Measurements from ENCODE around the gene BRINP3. TPM values are rescaled to one million over a fixed set of nuclear protein-coding genes. Genes with fewer than 3 reads are reported as not detected.

BRINP3 gene
- total and polyA plus RNA-seq, 2 of the 13 experiments (the other 11 are each of a cell fraction or from before 2014, with no cell fraction given) = not detected

DNA sequence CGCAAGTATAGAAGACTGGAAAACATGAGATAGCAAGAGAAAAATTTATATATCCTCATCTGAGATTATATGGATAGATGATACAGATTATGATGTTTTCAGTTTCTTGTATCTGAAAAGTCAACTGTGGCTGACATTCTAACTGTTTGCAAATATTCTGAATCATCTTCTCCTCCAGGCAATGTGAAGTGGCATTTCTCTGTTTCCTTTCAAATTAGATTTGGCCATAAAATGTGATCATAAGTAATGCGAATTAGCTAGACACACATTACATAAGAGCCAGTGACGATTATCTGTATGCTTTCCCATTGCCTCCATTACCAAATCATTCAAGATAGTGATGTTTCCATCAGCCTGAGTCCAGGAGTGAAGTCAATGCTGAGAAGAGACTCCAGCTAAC is 265.2 kb downstream of the BRINP3 start:
- in situ Hi-C loops (cut with HindIII; ENCODE audit: extremely low pct_ligation_motif_present, low pct_unique_long_range_greater_than_20kb) (no loop called here), intact Hi-C loops (cut with micrococcal nuclease; ENCODE audit: unreplicated experiment) (no loop called here)
- no peak overlapping the region for H3K27ac ChIP-seq (ENCODE audit: extremely low read length, insufficient read depth, low read length)
- no peak overlapping the region for H3K4me2 ChIP-seq (ENCODE audit: low read depth, low read length)
- H2AFZ ChIP-seq (ENCODE audit: low read length) = no peak overlapping the region
- 2% methylated on average over 3 of the region's 3 CpGs for WGBS (ENCODE audit: low lambda C conversion rate)
- POLR2A ChIA-PET = no interaction called here
- no peaks in the 10 kb centered on the region for H3K36me3 ChIP-seq (replicated peaks in 1 of 2; ENCODE audit: control insufficient read depth in 1 of 2, insufficient read depth in 2 of 2, low read length in 2 of 2)
- no peak overlapping the region for H3K9ac ChIP-seq (ENCODE audit: insufficient read depth, low read depth, low read length)
- no peaks in the 10 kb centered on the region for H3K27me3 ChIP-seq (ENCODE audit: control insufficient read depth in 1 of 2, insufficient read depth in 2 of 2, low read length in 2 of 2)
- BruUV-seq (replicated peaks) = no TSS peak
- ATAC-seq = no peak
- H3K4me3 ChIP-seq (replicated peaks in 1 of 3; ENCODE audit: insufficient read depth in 1 of 3, low read depth in 2 of 3, low read length in 3 of 3) = no peak overlapping the region
- TF ChIP-seq CHD2 (IDR thresholded peaks at IDR 0.05; ENCODE audit: low read depth, low read length) (no peak), FOXP1 (IDR thresholded peaks at IDR 0.05) (no peak), FOXP1 (CRISPR knock-in tag; IDR thresholded peaks at IDR 0.05) (no peak), ZSCAN9 (CRISPR knock-in tag; IDR thresholded peaks at IDR 0.05; ENCODE audit: borderline replicate concordance) (no peak)
- DNase-seq (ENCODE audit: low spot score) = no peak
- CTCF ChIA-PET (ENCODE audit: low intra/inter-chr PET ratio, low total read pairs) = no interaction called here
- FAIRE-seq = no peak
- no peaks in the 10 kb centered on the region for H3K9me3 ChIP-seq (ENCODE audit: low read length)
- H3K79me2 ChIP-seq (ENCODE audit: insufficient read depth, low read length) = no peaks in the 10 kb centered on the region
- H3K4me1 ChIP-seq (ENCODE audit: insufficient read depth, low read length) = no peaks in the 10 kb centered on the region
- H4K20me1 ChIP-seq (ENCODE audit: insufficient read depth, low read length) = no peaks in the 10 kb centered on the region

GRCh38 chr1:190207733-190208132 is 269.9 kb downstream of the BRINP3 start:
- H3K4me3 ChIP-seq (replicated peaks in 1 of 3; ENCODE audit: insufficient read depth in 1 of 3, low read depth in 2 of 3, low read length in 3 of 3) = no peak overlapping the region
- 0 out of 2 replicates have a peak, but pooled peaks cover 2% of the 10 kb centered on the region for H3K9me3 ChIP-seq (ENCODE audit: low read length)
- ATAC-seq = no peak
- TF ChIP-seq CEBPB (IDR thresholded peaks at IDR 0.05; ENCODE audit: borderline replicate concordance, low read depth, low read length) = 0 out of 2 replicates have a peak, but pooled peaks have one; percentile 35
- TF ChIP-seq ISL2 (CRISPR knock-in tag; IDR thresholded peaks at IDR 0.05) = no peak
- H3K4me1 ChIP-seq (ENCODE audit: insufficient read depth, low read length) = no peaks in the 10 kb centered on the region
- no TSS peak for BruUV-seq (replicated peaks)
- no peak for FAIRE-seq
- H4K20me1 ChIP-seq (ENCODE audit: insufficient read depth, low read length) = no peaks in the 10 kb centered on the region
- intact Hi-C loops (cut with micrococcal nuclease; ENCODE audit: unreplicated experiment) (no loop called here), in situ Hi-C loops (cut with HindIII; ENCODE audit: extremely low pct_ligation_motif_present, low pct_unique_long_range_greater_than_20kb) (no loop called here)
- H3K27me3 ChIP-seq (ENCODE audit: control insufficient read depth in 1 of 2, insufficient read depth in 2 of 2, low read length in 2 of 2) = no peaks in the 10 kb centered on the region
- H3K79me2 ChIP-seq (ENCODE audit: insufficient read depth, low read length) = no peaks in the 10 kb centered on the region
- H2AFZ ChIP-seq (ENCODE audit: low read length) = no peak overlapping the region
- H3K9ac ChIP-seq (ENCODE audit: insufficient read depth, low read depth, low read length) = no peak overlapping the region
- no peak overlapping the region for H3K4me2 ChIP-seq (ENCODE audit: low read depth, low read length)
- H3K27ac ChIP-seq (ENCODE audit: extremely low read length, insufficient read depth, low read length) = no peak overlapping the region
- no peaks in the 10 kb centered on the region for H3K36me3 ChIP-seq (replicated peaks in 1 of 2; ENCODE audit: control insufficient read depth in 1 of 2, insufficient read depth in 2 of 2, low read length in 2 of 2)
- DNase-seq (ENCODE audit: low spot score) = no peak
- ChIA-PET CTCF (ENCODE audit: low intra/inter-chr PET ratio, low total read pairs) (no interaction called here), POLR2A (no interaction called here)
- 6% methylated on average over 4 of the region's 4 CpGs for WGBS (ENCODE audit: low lambda C conversion rate)
